Medulla oblongata (tissue), 1 donor: ENCODE data around the gene NOTCH2NLA.
"Not testable (repeated sequence)": the region's sequence is repeated elsewhere in the genome, so short reads cannot be mapped to it uniquely, and the experiment has no call there.

ENCODE experiments used
- DNase-seq: peaks from one replicate; pipeline ENCODE4 v3.0.0-alpha.2; 2015; ENCODE audit errors: extremely low spot score

NOTCH2NLA gene

DNA sequence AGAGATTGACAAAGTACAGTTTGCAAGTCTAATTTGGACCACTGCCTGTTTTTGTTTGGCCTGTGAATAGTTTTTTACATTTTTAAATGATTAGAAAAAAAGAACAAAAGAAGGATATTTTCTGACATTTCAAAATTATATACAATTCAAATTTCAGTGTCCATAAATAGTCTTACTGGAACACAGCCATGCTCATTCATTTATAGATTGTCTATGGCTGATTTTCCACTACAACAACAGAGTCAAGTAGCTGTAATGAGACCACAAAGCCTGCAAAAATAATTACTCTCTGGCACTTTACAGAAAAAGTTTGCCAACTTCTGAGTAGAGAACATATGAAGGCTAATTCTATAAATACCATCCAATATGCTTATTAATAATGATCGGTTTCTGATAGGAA is 61.1 kb downstream of the NOTCH2NLA start:
- DNase-seq = not testable (repeated sequence)

DNA sequence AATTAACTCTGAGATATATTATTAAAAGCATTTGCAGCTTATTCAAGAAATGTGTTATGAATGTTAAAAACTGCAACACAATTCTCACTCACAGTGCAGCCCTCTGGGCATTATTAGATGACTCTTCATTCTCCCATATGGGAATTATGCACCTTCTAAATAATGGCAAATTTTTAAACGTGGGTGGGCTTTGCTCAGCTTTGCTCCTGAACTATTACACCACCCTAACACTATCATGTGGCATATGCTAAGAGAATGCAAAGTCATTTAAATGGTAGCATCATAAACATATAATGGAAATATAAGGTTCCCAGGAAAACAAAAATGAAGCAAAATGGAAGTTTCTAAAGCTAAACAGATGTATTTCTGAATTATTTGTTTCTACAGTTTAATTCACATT is 61.5 kb downstream of the NOTCH2NLA start:
- DNase-seq = not testable (repeated sequence)

DNA sequence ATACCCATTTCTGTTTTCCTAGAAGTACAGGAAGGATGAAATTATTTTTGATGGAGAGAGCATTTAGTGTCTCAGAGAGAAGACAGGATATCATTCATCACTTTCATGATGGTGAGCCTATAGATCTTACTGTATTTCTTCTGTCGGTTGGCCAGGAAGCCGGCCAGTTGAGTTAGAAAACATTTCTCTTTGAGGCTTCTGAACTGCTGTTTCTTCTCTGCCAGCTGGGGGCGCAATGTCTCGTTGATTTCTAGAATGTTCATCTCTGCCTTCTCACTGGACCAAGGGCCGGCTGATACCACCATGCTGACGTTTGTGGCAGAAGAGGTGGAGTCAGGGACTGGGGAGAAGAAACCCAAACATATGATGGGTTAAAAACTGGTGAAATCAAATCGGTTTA is 84.4 kb downstream of the NOTCH2NLA start, which contains the start of gene NBPF10:
NBPF10 (minus strand) TSS at position 340 of the 400 bp plus-strand sequence; CDS start at position 305, 35 bp downstream.
- DNase-seq = not testable (repeated sequence)
